Heart right ventricle (tissue), 16 donors: ENCODE measurements around the gene KNSTRN. TPM values are rescaled to one million over a fixed set of nuclear protein-coding genes. Genes with fewer than 3 reads are reported as not detected.

ENCODE experiments used
- ATAC-seq, 8 donors: fragments of 200-7000 bp; cut with Tn5 transposase; one replicate each; pipeline ENCODE4 v1.9.1; 2020; ENCODE audit warnings: mild to moderate bottlenecking in 8 of 8, moderate library complexity in 8 of 8, moderate number of reproducible peaks in 1 of 8
- DNase-seq, 2 donors: peaks; one replicate each; pipeline ENCODE4 v3.0.0-alpha.2; 2020
- H3K27ac ChIP-seq, 10 donors: fragments of 200-600 bp; sonication (generic) in 2 of 10; one replicate each; pipeline versions ENCODE4 v1.5.0 to v1.8.0; 2020 to 2022; ENCODE audit warnings: mild to moderate bottlenecking in 3 of 10
- H3K27me3 ChIP-seq, 7 donors: fragments of 200-600 bp; one replicate each; pipeline ENCODE4 v1.8.0; 2021 to 2022; ENCODE audit warnings: mild to moderate bottlenecking in 2 of 7
- H3K36me3 ChIP-seq, 9 donors: fragments of 200-600 bp; sonication (generic) in 1 of 9; one replicate each; pipeline versions ENCODE4 v1.5.0 to v1.8.0; 2020 to 2022; ENCODE audit warnings: mild to moderate bottlenecking in 2 of 9
- H3K4me1 ChIP-seq, 9 donors: fragments of 200-600 bp; sonication (generic) in 1 of 9; one replicate each; pipeline versions ENCODE4 v1.5.0 to v1.8.0; 2020 to 2022; ENCODE audit warnings: mild to moderate bottlenecking in 4 of 9
- H3K4me3 ChIP-seq, 10 donors: fragments of 200-600 bp; sonication (generic) in 2 of 10; one replicate each; pipeline versions ENCODE4 v1.5.0 to v1.8.0; 2020 to 2022; ENCODE audit warnings: mild to moderate bottlenecking in 7 of 10, moderate library complexity in 2 of 10
- H3K9me3 ChIP-seq, 11 donors: fragments of 200-600 bp in 10 of 11; sonication (generic) in 2 of 11; one replicate each; pipeline versions ENCODE4 v1.5.0 to v1.8.0; 2013 to 2022; ENCODE audit warnings: mild to moderate bottlenecking in 2 of 11, control low read depth in 1 of 11, moderate library complexity in 1 of 11
- CTCF ChIP-seq, 9 donors: fragments of 200-600 bp; sonication (generic) in 2 of 9; IDR thresholded peaks; one replicate each; pipeline versions ENCODE4 v1.5.0 to v1.8.0; 2021 to 2022; ENCODE audit warnings: antibody characterized with exemption in 9 of 9, mild to moderate bottlenecking in 5 of 9, moderate library complexity in 1 of 9
- whole genome bisulfite sequencing, 2 donors: extraction: QIAGEN DNeasy Blood & Tissue Kit; methylation state at CpG; one replicate each; pipeline ENCODE4 v1.1.7; 2013; ENCODE audit warnings: inconsistent platforms in 1 of 2; 5-methylcytosine and 5-hydroxymethylcytosine counted together
- intact Hi-C, 10 donors: fragments of 100-400 bp; cut with DNase I; formaldehyde crosslinking; loops; one replicate each; pipeline versions ENCODE4 v1.11.1 to v1.14.2; 2022
- polyA plus RNA-seq, 2 donors: library from polyadenylated mRNA; stranded (reverse); fragments of 200-250 nt; gene quantifications; one replicate each; pipeline ENCODE4 v1.2.3, GENCODE V29; 2013
- total RNA-seq, 10 donors: library from RNA; stranded (reverse); fragmentation: NEBNext Ultra II Directional in 3 of 10; extraction: Animal tissue kit (Norgen Biotek cat#: 25700) in 3 of 10; gene quantifications; one replicate each; pipeline versions ENCODE4 v1.2.1 to v1.2.4, GENCODE V29; 2021 to 2023
- donor health status: Arrhythmogenic right ventricular cardiomyopathy.
- donor health status: ischemic (EF 13 %, LVEDD 7.1; RV severe dilation, severe dysfunction).
- donor health status: healthy with polysubstance abuse.
- donor health status: DM: no; HTN: yes; CAD: no.
- donor health status: DM: no; HTN: no; CAD: no.
- donor health status: ischemic (EF 25% LVEDD 6.9; RV normal size, moderate dysfunction).
- donor health status: ischemic (EF 25% LVEDD 5.7; RV mildly dilated, moderate dysfunction).
- donor health status: healthy.
- donor health status: DM: yes; HTN: yes; CAD: no.
- donor health status: Ischemic cardiomyopathy.
- donor health status: ischemic (EF 35%, LVEDD 5.7; RV mildly dilated, moderate dysfunction).
- donor health status: nonischemic (EF 11% LVEDD 7.7; RV severe dilation, severe dysfunction).
- donor health status: DM: yes; HTN: yes; CAD: no.
- donor health status: PGD.
- donor health status: ischemic (EF 29% LVEDD 5.4; RV normal size, mild dysfunction).
- donor health status: nonischemic (EF 23%, LVEDD 6.1; RV moderate dilation, normal function).

KNSTRN gene
- total and polyA plus RNA-seq, 12 donors = 5.3 to 16.0 (median 8.3) TPM

- peak overlapping the region; percentile 73 to 99 (median 88) for H3K4me3 ChIP-seq
- no peaks in the 10 kb centered on the region for H3K36me3 ChIP-seq
- WGBS, 2 donors = 1 to 2% methylated on average over 94 to 117 of the region's 119 CpGs
- peak overlapping the region in 9 of 10 donors; percentile 28 to 85 (median 75) for H3K27ac ChIP-seq
- H3K9me3 ChIP-seq = no peaks in the 10 kb centered on the region
- H3K27me3 ChIP-seq = peaks cover 0 to 43% (median 9%) of the 10 kb centered on the region in 7 donors
- TF ChIP-seq CTCF (IDR thresholded peaks at IDR 0.05) = peak in 6 of 9 donors; percentile 17 to 52 (median 33)
- DNase-seq = no peak
- ATAC-seq = peak in 2 of 8 donors; percentile 1 to 8
- H3K4me1 ChIP-seq = peaks cover 12 to 80% (median 58%) of the 10 kb centered on the region in 9 donors
- intact Hi-C loops = loop anchor here in 3 of 10 donors (5.0 to 10.0 kb wide), 2 partner anchors 63 to 65 kb away; no protein-coding TSS in a partner anchor
These were observed 59.3 kb downstream of the KNSTRN start for GRCh38 chr15:40441565-40442531.

GRCh38 chr15:40443255-40443654 lies 60.7 kb downstream of the KNSTRN start:
- intact Hi-C loops = loop anchor here in 3 of 10 donors (5.0 to 10.0 kb wide), 2 partner anchors 62 to 64 kb away; no protein-coding TSS in a partner anchor

GRCh38 chr15:40443846-40444245 lies 61.3 kb downstream of the KNSTRN start:
- intact Hi-C loops = loop anchor here in 4 of 10 donors (2.0 to 10.0 kb wide), 3 partner anchors 61 to 63 kb away; no protein-coding TSS in a partner anchor
- H3K4me1 ChIP-seq = peaks cover 9 to 66% (median 53%) of the 10 kb centered on the region in 9 donors

More at GRCh38 chr15:40443255-40443654, 60.7 kb downstream of the KNSTRN start:
- TF ChIP-seq CTCF (IDR thresholded peaks at IDR 0.05) = no peak
- Histone ChIP-seq H3K36me3 (no peaks in the 10 kb centered on the region), H3K27me3 (peaks cover 0 to 29% (median 0%) of the 10 kb centered on the region in 7 donors), H3K4me1 (peaks cover 9 to 72% (median 53%) of the 10 kb centered on the region in 9 donors), H3K27ac (peak overlapping the region in 2 of 10 donors; percentile 5 to 67), H3K9me3 (no peaks in the 10 kb centered on the region), H3K4me3 (peak overlapping the region in 2 of 10 donors; percentile 79 to 88)
- DNase-seq = no peak
- WGBS, 2 donors = 68 to 71% methylated on average over 4 of the region's 4 CpGs
- no peak for ATAC-seq

More at GRCh38 chr15:40443846-40444245, 61.3 kb downstream of the KNSTRN start:
- no peak for DNase-seq
- ATAC-seq = no peak
- Histone ChIP-seq H3K36me3 (no peaks in the 10 kb centered on the region), H3K9me3 (no peaks in the 10 kb centered on the region), H3K27ac (peak overlapping the region in 1 of 10 donors; percentile 67), H3K27me3 (peaks cover 0 to 23% (median 0%) of the 10 kb centered on the region in 7 donors), H3K4me3 (no peak overlapping the region)
- TF ChIP-seq CTCF (IDR thresholded peaks at IDR 0.05) = no peak
- 74 to 80% methylated on average over 3 of the region's 3 CpGs for WGBS, 2 donors

Other genes starting within 250 kb of the KNSTRN start
- 1 to 10 TPM in 6 of 10 donors, under 1 TPM in 4; 0.42 to 5.1 (median 1.3) TPM for gene BUB1B, start 221.7 kb upstream of the KNSTRN start, total RNA-seq
- gene BUB1B, start 221.7 kb upstream of the KNSTRN start, polyA plus RNA-seq = under 1 TPM; 0.17 to 0.80 TPM
- 10 to 100 TPM in 1 of 10 donors, 1 to 10 TPM in 9; 5.9 to 14.1 (median 7.6) TPM for gene PAK6, start 143.7 kb upstream of the KNSTRN start, total RNA-seq
- gene PAK6, start 143.7 kb upstream of the KNSTRN start, polyA plus RNA-seq = 1 to 10 TPM in 1 of 2 donors, under 1 TPM in 1; 0.48 to 3.0 TPM
- gene ANKRD63, start 99.7 kb upstream of the KNSTRN start, total RNA-seq = 1 to 10 TPM in 1 of 10 donors, under 1 TPM in 3, not detected in 6; 0.26 to 1.9 (median 0.44) TPM
- gene ANKRD63, start 99.7 kb upstream of the KNSTRN start, polyA plus RNA-seq = not detected
- gene PLCB2, start 74.8 kb upstream of the KNSTRN start, total RNA-seq = 10 to 100 TPM in 2 of 10 donors, 1 to 10 TPM in 8; 1.2 to 24.4 (median 4.9) TPM
- 10 to 100 TPM in 1 of 2 donors, 1 to 10 TPM in 1; 4.2 to 14.6 TPM for gene PLCB2, start 74.8 kb upstream of the KNSTRN start, polyA plus RNA-seq
- 10 to 100 TPM; 32.5 to 63.9 (median 40.9) TPM for gene INAFM2, start 59.0 kb upstream of the KNSTRN start, total RNA-seq
- 10 to 100 TPM; 19.8 to 56.1 TPM for gene INAFM2, start 59.0 kb upstream of the KNSTRN start, polyA plus RNA-seq
- gene CCDC9B, start 41.8 kb upstream of the KNSTRN start, total RNA-seq = 100 to 1,000 TPM; 113 to 190 (median 151) TPM
- gene CCDC9B, start 41.8 kb upstream of the KNSTRN start, polyA plus RNA-seq = 10 to 100 TPM; 13.0 to 97.4 TPM
- gene PHGR1, start 31.7 kb upstream of the KNSTRN start, total RNA-seq = not detected
- not detected for gene PHGR1, start 31.7 kb upstream of the KNSTRN start, polyA plus RNA-seq
- 1 to 10 TPM in 2 of 10 donors, under 1 TPM in 8; 0.08 to 1.3 (median 0.71) TPM for gene DISP2, start 24.5 kb upstream of the KNSTRN start, total RNA-seq
- 1 to 10 TPM in 1 of 2 donors, under 1 TPM in 1; 0.16 to 2.7 TPM for gene DISP2, start 24.5 kb upstream of the KNSTRN start, polyA plus RNA-seq
- 100 to 1,000 TPM in 7 of 10 donors, 10 to 100 TPM in 3; 71.1 to 143 (median 109) TPM for gene IVD, start 23.1 kb downstream of the KNSTRN start, total RNA-seq
- gene IVD, start 23.1 kb downstream of the KNSTRN start, polyA plus RNA-seq = 10 to 100 TPM; 42.2 to 44.4 TPM
- 10 to 100 TPM; 12.1 to 17.8 (median 16.0) TPM for gene BAHD1, start 58.2 kb downstream of the KNSTRN start, total RNA-seq
- 1 to 10 TPM; 8.9 to 9.7 TPM for gene BAHD1, start 58.2 kb downstream of the KNSTRN start, polyA plus RNA-seq
- 10 to 100 TPM in 2 of 10 donors, 1 to 10 TPM in 8; 5.7 to 11.5 (median 9.0) TPM for gene CHST14, start 88.3 kb downstream of the KNSTRN start, total RNA-seq
- 1 to 10 TPM; 5.3 to 8.8 TPM for gene CHST14, start 88.3 kb downstream of the KNSTRN start, polyA plus RNA-seq
- gene CCDC32, start 182.3 kb downstream of the KNSTRN start, total RNA-seq = 10 to 100 TPM; 16.0 to 30.1 (median 21.6) TPM
- gene CCDC32, start 182.3 kb downstream of the KNSTRN start, polyA plus RNA-seq = 10 to 100 TPM; 25.0 to 37.5 TPM
- 10 to 100 TPM in 6 of 10 donors, 1 to 10 TPM in 4; 7.4 to 14.8 (median 10.7) TPM for gene RPUSD2, start 186.6 kb downstream of the KNSTRN start, total RNA-seq
- 10 to 100 TPM in 1 of 2 donors, 1 to 10 TPM in 1; 9.6 to 11.0 TPM for gene RPUSD2, start 186.6 kb downstream of the KNSTRN start, polyA plus RNA-seq
- 1 to 10 TPM in 4 of 10 donors, under 1 TPM in 6; 0.21 to 2.6 (median 0.73) TPM for gene KNL1, start 211.5 kb downstream of the KNSTRN start, total RNA-seq
- under 1 TPM; 0.10 to 0.22 TPM for gene KNL1, start 211.5 kb downstream of the KNSTRN start, polyA plus RNA-seq